ENCODE measurements around the gene HTR4.

HTR4 gene

GRCh38 chr5:148477429-148477828, 176.9 kb downstream of the HTR4 start:
- Histone ChIP-seq H3K36me3 (replicated peaks; ENCODE audit: insufficient read depth, low read length) (no peaks in the 10 kb centered on the region), H3K4me1 (ENCODE audit: low read length) (no peaks in the 10 kb centered on the region), H3K79me2 (ENCODE audit: low read length) (no peaks in the 10 kb centered on the region), H3K9me3 (replicated peaks; ENCODE audit: insufficient read depth, low read length) (no peaks in the 10 kb centered on the region), H2AFZ (ENCODE audit: low read length) (no peak overlapping the region), H4K20me1 (ENCODE audit: insufficient read depth, low read length) (no peaks in the 10 kb centered on the region), H3K4me2 (ENCODE audit: low read depth, low read length) (no peak overlapping the region), H3K4me3 (ENCODE audit: low read length) (no peak overlapping the region), H3K9ac (ENCODE audit: low read length) (no peak overlapping the region), H3K27me3 (replicated peaks; ENCODE audit: insufficient read depth, low read length) (no peaks in the 10 kb centered on the region), H3K9me2 (replicated peaks; ENCODE audit: insufficient read depth, low read length) (no peaks in the 10 kb centered on the region), H3F3A (ENCODE audit: insufficient read depth, low read length) (no peaks in the 10 kb centered on the region), H3K27ac (ENCODE audit: low read length) (no peak overlapping the region)
- TF ChIP-seq, protein P1, sequence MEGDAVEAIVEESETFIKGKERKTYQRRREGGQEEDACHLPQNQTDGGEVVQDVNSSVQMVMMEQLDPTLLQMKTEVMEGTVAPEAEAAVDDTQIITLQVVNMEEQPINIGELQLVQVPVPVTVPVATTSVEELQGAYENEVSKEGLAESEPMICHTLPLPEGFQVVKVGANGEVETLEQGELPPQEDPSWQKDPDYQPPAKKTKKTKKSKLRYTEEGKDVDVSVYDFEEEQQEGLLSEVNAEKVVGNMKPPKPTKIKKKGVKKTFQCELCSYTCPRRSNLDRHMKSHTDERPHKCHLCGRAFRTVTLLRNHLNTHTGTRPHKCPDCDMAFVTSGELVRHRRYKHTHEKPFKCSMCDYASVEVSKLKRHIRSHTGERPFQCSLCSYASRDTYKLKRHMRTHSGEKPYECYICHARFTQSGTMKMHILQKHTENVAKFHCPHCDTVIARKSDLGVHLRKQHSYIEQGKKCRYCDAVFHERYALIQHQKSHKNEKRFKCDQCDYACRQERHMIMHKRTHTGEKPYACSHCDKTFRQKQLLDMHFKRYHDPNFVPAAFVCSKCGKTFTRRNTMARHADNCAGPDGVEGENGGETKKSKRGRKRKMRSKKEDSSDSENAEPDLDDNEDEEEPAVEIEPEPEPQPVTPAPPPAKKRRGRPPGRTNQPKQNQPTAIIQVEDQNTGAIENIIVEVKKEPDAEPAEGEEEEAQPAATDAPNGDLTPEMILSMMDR (IDR thresholded peaks at IDR 0.05; ENCODE audit: low read length), result no peak
- TF ChIP-seq EZH2 (optimal IDR thresholded peaks at IDR 0.05; ENCODE audit: low read depth, low read length) (no peak), EZH2phosphoT487 (IDR thresholded peaks at IDR 0.05; ENCODE audit: low read length) (no peak)
- DNase-seq, result no peak

DNA sequence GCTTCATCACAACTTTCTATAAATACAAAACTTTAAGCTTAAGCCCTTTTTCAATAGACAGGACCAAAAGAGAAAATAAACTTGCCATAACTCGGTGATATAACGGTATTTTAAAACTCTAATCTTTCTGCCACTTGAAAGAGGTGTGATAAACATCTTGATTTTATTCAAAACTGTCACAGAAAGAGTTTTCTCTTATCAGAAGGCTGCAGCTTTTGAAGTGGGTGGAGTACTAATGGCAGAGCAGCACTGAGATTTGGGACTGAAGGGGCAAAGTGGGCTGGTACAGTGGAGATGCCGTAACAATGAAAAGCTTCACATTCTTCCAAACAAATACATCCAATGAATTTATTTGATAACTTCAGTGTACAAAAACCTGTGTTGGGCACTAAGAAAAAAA, 178.0 kb downstream of the HTR4 start:
- H4K20me1 ChIP-seq (ENCODE audit: insufficient read depth, low read length), result no peaks in the 10 kb centered on the region
- no peaks in the 10 kb centered on the region for H3K79me2 ChIP-seq (ENCODE audit: low read length)
- DNase-seq, result no peak
- no peaks in the 10 kb centered on the region for H3K27me3 ChIP-seq (replicated peaks; ENCODE audit: insufficient read depth, low read length)
- no peaks in the 10 kb centered on the region for H3K9me2 ChIP-seq (replicated peaks; ENCODE audit: insufficient read depth, low read length)
- no peaks in the 10 kb centered on the region for H3F3A ChIP-seq (ENCODE audit: insufficient read depth, low read length)
- H3K27ac ChIP-seq (ENCODE audit: low read length), result no peak overlapping the region
- no peaks in the 10 kb centered on the region for H3K4me1 ChIP-seq (ENCODE audit: low read length)
- no peak overlapping the region for H2AFZ ChIP-seq (ENCODE audit: low read length)
- TF ChIP-seq, protein P1 (IDR thresholded peaks at IDR 0.05; ENCODE audit: low read length), result no peak
- TF ChIP-seq EZH2phosphoT487 (IDR thresholded peaks at IDR 0.05; ENCODE audit: low read length) (no peak), EZH2 (optimal IDR thresholded peaks at IDR 0.05; ENCODE audit: low read depth, low read length) (no peak)
- no peaks in the 10 kb centered on the region for H3K9me3 ChIP-seq (replicated peaks; ENCODE audit: insufficient read depth, low read length)
- no peak overlapping the region for H3K4me2 ChIP-seq (ENCODE audit: low read depth, low read length)
- H3K4me3 ChIP-seq (ENCODE audit: low read length), result no peak overlapping the region
- no peak overlapping the region for H3K9ac ChIP-seq (ENCODE audit: low read length)
- H3K36me3 ChIP-seq (replicated peaks; ENCODE audit: insufficient read depth, low read length), result no peaks in the 10 kb centered on the region

DNA sequence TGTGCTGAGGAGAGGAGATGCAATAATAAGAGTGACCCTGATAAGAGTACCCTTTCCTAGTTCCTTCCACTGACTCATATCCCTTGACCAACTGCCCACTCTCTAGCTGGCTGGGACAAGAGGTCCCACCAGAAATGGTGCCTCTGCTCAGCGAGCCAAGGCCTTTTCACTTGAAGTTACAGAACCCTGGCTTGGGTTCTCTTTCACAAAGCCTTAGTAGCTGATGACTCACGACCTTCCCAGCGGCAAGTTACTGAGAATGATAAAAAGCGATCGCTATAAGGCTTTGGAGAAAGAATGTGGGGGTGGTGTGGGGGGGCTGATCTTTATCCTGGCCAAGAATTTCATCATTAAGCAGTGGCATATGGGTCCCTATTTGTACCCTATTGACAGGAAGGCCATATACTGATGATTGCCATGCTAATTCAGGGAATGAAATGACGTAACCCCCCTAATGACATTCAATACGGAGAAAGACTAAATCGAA, 180.3 kb downstream of the HTR4 start:
- Histone ChIP-seq H2AFZ (ENCODE audit: low read length) (no peak overlapping the region), H4K20me1 (ENCODE audit: insufficient read depth, low read length) (no peaks in the 10 kb centered on the region), H3K9me2 (replicated peaks; ENCODE audit: insufficient read depth, low read length) (no peaks in the 10 kb centered on the region), H3K4me3 (ENCODE audit: low read length) (no peak overlapping the region), H3K9ac (ENCODE audit: low read length) (no peak overlapping the region), H3F3A (ENCODE audit: insufficient read depth, low read length) (no peaks in the 10 kb centered on the region), H3K4me1 (ENCODE audit: low read length) (no peaks in the 10 kb centered on the region), H3K36me3 (replicated peaks; ENCODE audit: insufficient read depth, low read length) (no peaks in the 10 kb centered on the region), H3K79me2 (ENCODE audit: low read length) (no peaks in the 10 kb centered on the region), H3K9me3 (replicated peaks; ENCODE audit: insufficient read depth, low read length) (no peaks in the 10 kb centered on the region), H3K27ac (ENCODE audit: low read length) (no peak overlapping the region), H3K4me2 (ENCODE audit: low read depth, low read length) (no peak overlapping the region), H3K27me3 (replicated peaks; ENCODE audit: insufficient read depth, low read length) (no peaks in the 10 kb centered on the region)
- DNase-seq, result no peak
- TF ChIP-seq EZH2phosphoT487 (IDR thresholded peaks at IDR 0.05; ENCODE audit: low read length), result no peak
- TF ChIP-seq, protein P1 (IDR thresholded peaks at IDR 0.05; ENCODE audit: low read length), result no peak
- no peak for TF ChIP-seq EZH2 (optimal IDR thresholded peaks at IDR 0.05; ENCODE audit: low read depth, low read length)
